IMR-90 (cell line): ENCODE results near the gene PHAF1. TPM values are rescaled to one million over a fixed set of nuclear protein-coding genes. Genes with fewer than 3 reads are reported as not detected.

ENCODE experiments used
- ATAC-seq: fragments of 200-7000 bp; cut with Tn5 transposase; 2 replicates; pipeline ENCODE4 v1.9.1; 2020; ENCODE audit warnings: low read depth, mild to moderate bottlenecking, moderate library complexity
- BruUV-seq: library from RNA; stranded (reverse); fragments of 400-500 nt; replicated peaks from 2 replicates; lab custom pipeline; 2021; lab: Mats Ljungman, UMichigan
- CTCF ChIA-PET: fragments of 300-600 bp; formaldehyde crosslinking; extraction: SDS; loops from one replicate; lab custom pipeline; 2021; ENCODE audit warnings: antibody characterized with exemption; lab: Yijun Ruan, JAX
- POLR2A ChIA-PET: fragments of 300-600 bp; sonication (Branson Sonifier 250); formaldehyde crosslinking; loops from one replicate; lab custom pipeline; 2022; ENCODE audit warnings: antibody characterized with exemption; ENCODE audit not compliant: unreplicated experiment; lab: Charles Lee
- DNase-seq: peaks from one replicate; pipeline ENCODE4 v3.0.0; 2013
- H2AFZ ChIP-seq: replicated peaks from 2 replicates; pipeline ENCODE3; 2013; ENCODE audit warnings: low read length, mild to moderate bottlenecking; ENCODE audit not compliant: poor library complexity
- H2AK5ac ChIP-seq: 2 replicates; pipeline ENCODE4 v1.6.1; 2013; ENCODE audit warnings: low read depth, low read length, inconsistent platforms
- H2AK9ac ChIP-seq: replicated peaks from 2 replicates; pipeline ENCODE3; 2013; ENCODE audit warnings: mild to moderate bottlenecking, low read depth, low read length, moderate library complexity; ENCODE audit not compliant: poor library complexity
- H2BK120ac ChIP-seq: 2 replicates; pipeline ENCODE4 v1.6.1; 2013; ENCODE audit warnings: low read depth, low read length, inconsistent platforms
- H2BK15ac ChIP-seq: 3 replicates; pipeline ENCODE4 v1.6.1; 2013; ENCODE audit warnings: low read depth, low read length, inconsistent platforms
- H2BK20ac ChIP-seq: 2 replicates; pipeline ENCODE4 v1.6.1; 2013; ENCODE audit warnings: low read depth, mild to moderate bottlenecking, inconsistent platforms, low read length, moderate library complexity
- H2BK5ac ChIP-seq: 2 replicates; pipeline ENCODE4 v1.6.1; 2013; ENCODE audit warnings: mild to moderate bottlenecking, low read depth, low read length, inconsistent platforms; ENCODE audit not compliant: poor library complexity, severe bottlenecking
- H3K14ac ChIP-seq: replicated peaks from 2 replicates; pipeline ENCODE4 v1.6.1; 2013; ENCODE audit warnings: low read depth, low read length, inconsistent platforms
- H3K18ac ChIP-seq: 2 replicates; pipeline ENCODE4 v1.6.1; 2013; ENCODE audit warnings: low read depth, low read length, control low read depth
- H3K23ac ChIP-seq: 2 replicates; pipeline ENCODE4 v1.6.1; 2013; ENCODE audit warnings: low read depth, low read length, inconsistent platforms
- H3K27ac ChIP-seq: 2 replicates; pipeline ENCODE4 v1.5.1; 2013; ENCODE audit warnings: mild to moderate bottlenecking, control low read depth, low read length; ENCODE audit not compliant: insufficient read depth
- H3K27me3 ChIP-seq: 2 replicates; pipeline ENCODE4 v1.6.1; 2013; ENCODE audit warnings: low read length; ENCODE audit not compliant: control insufficient read depth, insufficient read depth
- H3K36me3 ChIP-seq: 2 replicates; pipeline ENCODE4 v1.6.1; 2013; ENCODE audit warnings: low read length, mixed read lengths; ENCODE audit not compliant: control insufficient read depth, insufficient read depth
- H3K4ac ChIP-seq: 2 replicates; pipeline ENCODE4 v1.6.1; 2013; ENCODE audit warnings: low read depth, low read length, inconsistent platforms
- H3K4me1 ChIP-seq: 2 replicates; pipeline ENCODE4 v1.6.1; 2013; ENCODE audit warnings: low read length, mixed read lengths; ENCODE audit not compliant: control insufficient read depth, insufficient read depth
- H3K4me2 ChIP-seq: 2 replicates; pipeline ENCODE4 v1.6.1; 2013; ENCODE audit warnings: low read depth, mild to moderate bottlenecking, control low read depth, low read length, moderate library complexity
- H3K4me3 ChIP-seq: 2 replicates; pipeline ENCODE4 v1.5.1; 2013; ENCODE audit warnings: low read depth, mild to moderate bottlenecking, control low read depth, low read length, moderate library complexity; ENCODE audit not compliant: insufficient read depth
- H3K56ac ChIP-seq: 2 replicates; pipeline ENCODE4 v1.6.1; 2013; ENCODE audit warnings: low read length, inconsistent platforms; ENCODE audit not compliant: insufficient read depth; ENCODE audit errors: extremely low read depth
- H3K79me1 ChIP-seq, 2 experiments: 2 replicates each; pipeline ENCODE4 v1.6.1; 2013; ENCODE audit warnings: low read length in 2 of 2, inconsistent platforms in 1 of 2, low read depth in 1 of 2
- H3K9ac ChIP-seq: 2 replicates; pipeline ENCODE4 v1.6.1; 2013; ENCODE audit warnings: low read depth, low read length, control low read depth
- H3K9me1 ChIP-seq: 2 replicates; pipeline ENCODE4 v1.6.1; 2013; ENCODE audit warnings: low read length, inconsistent platforms; ENCODE audit not compliant: insufficient read depth
- H3K9me3 ChIP-seq: 2 replicates; pipeline ENCODE4 v1.6.1; 2013; ENCODE audit warnings: low read length; ENCODE audit not compliant: control insufficient read depth, insufficient read depth
- H4K20me1 ChIP-seq: 2 replicates; pipeline ENCODE4 v1.6.1; 2013; ENCODE audit warnings: low read length, inconsistent platforms; ENCODE audit not compliant: insufficient read depth
- H4K5ac ChIP-seq: 2 replicates; pipeline ENCODE4 v1.6.1; 2013; ENCODE audit warnings: mild to moderate bottlenecking, low read depth, low read length, control low read depth
- H4K8ac ChIP-seq, 2 experiments: 2 replicates each; pipeline ENCODE4 v1.6.1; 2013; ENCODE audit warnings: low read depth in 2 of 2, low read length in 2 of 2, control low read depth in 1 of 2, inconsistent platforms in 1 of 2
- H4K91ac ChIP-seq: 2 replicates; pipeline ENCODE4 v1.6.1; 2013; ENCODE audit warnings: low read depth, low read length, inconsistent platforms; ENCODE audit not compliant: insufficient read depth
- BHLHE40 ChIP-seq: fragments of 150-350 bp; IDR thresholded peaks from 2 replicates; pipeline ENCODE4 v1.6.1; 2016; ENCODE audit warnings: mild to moderate bottlenecking, low read depth, low read length
- CEBPB ChIP-seq: IDR thresholded peaks from 2 replicates; pipeline ENCODE4 v1.6.1; 2012; ENCODE audit warnings: low read depth, low read length, improper control_type of control experiment
- FOS ChIP-seq: fragments of 150-350 bp; IDR thresholded peaks from 2 replicates; pipeline ENCODE4 v1.6.1; 2016; ENCODE audit warnings: low read depth, low read length
- MXI1 ChIP-seq: IDR thresholded peaks from 2 replicates; pipeline ENCODE4 v1.6.1; 2012; ENCODE audit warnings: low read depth, mild to moderate bottlenecking, low read length, moderate library complexity, borderline replicate concordance
- SMC3 ChIP-seq: fragments of 150-350 bp; IDR thresholded peaks from 2 replicates; pipeline ENCODE4 v1.6.1; 2016; ENCODE audit warnings: low read depth, mild to moderate bottlenecking, antibody characterized with exemption, low read length, moderate library complexity
- USF2 ChIP-seq: fragments of 150-350 bp; IDR thresholded peaks from 2 replicates; pipeline ENCODE4 v1.6.1; 2017; ENCODE audit warnings: mild to moderate bottlenecking, antibody characterized with exemption, low read length, low read depth
- WGBS, 2 experiments: methylation state at CpG; one replicate each; pipeline versions ENCODE4 v1.1.5 to v1.1.7; 2013; ENCODE audit warnings: missing lambda C conversion rate in 2 of 2; ENCODE audit not compliant: insufficient read length in 1 of 2; ENCODE audit errors: extremely low coverage in 2 of 2; 5-methylcytosine and 5-hydroxymethylcytosine counted together
- dilution Hi-C: fragments of 300-500 bp; cut with HindIII; formaldehyde crosslinking; loops from one replicate; pipeline ENCODE4 v1.14.3; 2018; ENCODE audit warnings: low sequenced_read_pairs; ENCODE audit not compliant: unreplicated experiment
- in situ Hi-C: fragments of 300-500 bp; cut with MboI; formaldehyde crosslinking; loops from 3 replicates; pipeline ENCODE4 v1.14.3; 2019; ENCODE audit warnings: low sequenced_read_pairs, inconsistent platforms, mixed read lengths
- intact Hi-C: fragments of 100-400 bp; cut with micrococcal nuclease; formaldehyde crosslinking; loops from 2 replicates; pipeline ENCODE4 v1.10.0; 2022
- polyA plus RNA-seq, 3 experiments: library from polyadenylated mRNA; depleted of rRNA; stranded (reverse); fragments of >200 nt; gene quantifications; 2 replicates each; pipeline ENCODE4 v1.2.3, GENCODE V29; 2012; ENCODE audit warnings: low replicate concordance in 1 of 3
- total RNA-seq: library from RNA; depleted of rRNA; stranded (reverse); fragments of >200 nt; gene quantifications from 2 replicates; pipeline ENCODE4 v1.2.3, GENCODE V29; 2012

Gene PHAF1
- total and polyA plus RNA-seq, 2 of the 4 experiments (the other 2 are of a cell fraction): 14.0 to 19.8 TPM

- CTCF ChIA-PET: no interaction called here
- ATAC-seq: no peak
- in situ Hi-C loops: no loop called here
These were observed 34.4 kb upstream of the PHAF1 start for GRCh38 chr16:67075331-67075730.

More at GRCh38 chr16:67075331-67075730, 34.4 kb upstream of the PHAF1 start:
- no TSS peak for BruUV-seq
- no peak overlapping the region for H3K23ac ChIP-seq
- no peaks in the 10 kb centered on the region; the same call in 1 of the 2 replicates for H3K4me1 ChIP-seq
- POLR2A ChIA-PET: no interaction called here
- H4K8ac ChIP-seq: no peak overlapping the region
- H4K5ac ChIP-seq: no peak overlapping the region
- no peak overlapping the region for H2BK120ac ChIP-seq
- no peak overlapping the region for H3K14ac ChIP-seq
- no peak overlapping the region for H4K91ac ChIP-seq
- H2AK9ac ChIP-seq: no peak overlapping the region
- no peaks in the 10 kb centered on the region for H3K9me3 ChIP-seq
- intact Hi-C loops: no loop called here
- H3K4ac ChIP-seq: no peak overlapping the region
- no peak overlapping the region for H2AFZ ChIP-seq
- TF ChIP-seq MXI1 (no peak), CEBPB (no peak), FOS (no peak), SMC3 (no peak), BHLHE40 (no peak), USF2 (no peak)
- H3K27me3 ChIP-seq: no peaks in the 10 kb centered on the region
- H3K9ac ChIP-seq: no peak overlapping the region
- no peak overlapping the region for H3K56ac ChIP-seq
- H2AK5ac ChIP-seq: no peak overlapping the region
- peaks cover 17% of the 10 kb centered on the region for H3K36me3 ChIP-seq
- dilution Hi-C loops: no loop called here
- no peak overlapping the region for H3K4me2 ChIP-seq
- no peak overlapping the region for H2BK5ac ChIP-seq
- peaks cover 30 to 57% of the 10 kb centered on the region in 2 experiments for H3K79me1 ChIP-seq
- no peak overlapping the region for H2BK15ac ChIP-seq
- no peak overlapping the region for H3K27ac ChIP-seq
- H4K20me1 ChIP-seq: peaks cover 3% of the 10 kb centered on the region; the same call in 1 of the 2 replicates
- 0 out of 2 replicates have a peak, but pooled peaks cover 7% of the 10 kb centered on the region for H3K9me1 ChIP-seq
- no peak overlapping the region for H2BK20ac ChIP-seq
- WGBS, 2 experiments: no CpG with 5 or more reads among the region's 2 CpGs
- no peak overlapping the region for H3K4me3 ChIP-seq
- no peak for DNase-seq
- H3K18ac ChIP-seq: no peak overlapping the region
